ENCODE results near the gene CLDN16. TPM values are rescaled to one million over a fixed set of nuclear protein-coding genes. Genes with fewer than 3 reads are reported as not detected.

Gene CLDN16
- total and polyA plus RNA-seq, 2 donors (not counting 1 experiment from before 2014, with no cell fraction given), result not detected

- Histone ChIP-seq H3K36me3 (replicated peaks in 1 of 2; ENCODE audit: control extremely low read depth in 1 of 2, control insufficient read depth in 1 of 2, extremely low read depth in 1 of 2, insufficient read depth in 2 of 2, low read length in 1 of 2) (no peaks in the 10 kb centered on the region), H3K4me3 (ENCODE audit: control extremely low read depth in 1 of 5, extremely low read depth in 1 of 5, insufficient read depth in 1 of 5, low read depth in 2 of 5, low read length in 4 of 5) (no peak overlapping the region), H3K9ac (ENCODE audit: low read length) (no peak overlapping the region), H3K27me3 (replicated peaks in 1 of 4; ENCODE audit: control extremely low read depth in 1 of 4, control insufficient read depth in 3 of 4, insufficient read depth in 4 of 4, low read length in 3 of 4) (no peaks in the 10 kb centered on the region), H3K4me1 (ENCODE audit: control insufficient read depth in 2 of 2, insufficient read depth in 2 of 2, low read length in 2 of 2) (no peaks in the 10 kb centered on the region), H3K27ac (ENCODE audit: low read length in 2 of 2) (no peak overlapping the region), H3K4me2 (replicated peaks; ENCODE audit: low read depth, low read length, poor library complexity, severe bottlenecking) (no peak overlapping the region), H2AFZ (ENCODE audit: insufficient read depth, low read depth, low read length, poor library complexity, severe bottlenecking) (no peak overlapping the region), H4K20me1 (ENCODE audit: control insufficient read depth, insufficient read depth, low read length, poor library complexity, severe bottlenecking) (no peaks in the 10 kb centered on the region), H3K9me3 (ENCODE audit: control extremely low read depth in 1 of 3, control insufficient read depth in 2 of 3, insufficient read depth in 1 of 3, low read length in 2 of 3) (no peaks in the 10 kb centered on the region), H3K79me2 (ENCODE audit: control insufficient read depth, insufficient read depth, low read length) (no peaks in the 10 kb centered on the region)
- intact Hi-C loops (cut with micrococcal nuclease), result no loop called here
- 64% methylated on average over 2 of the region's 2 CpGs for WGBS (ENCODE audit: insufficient coverage)
- Mint-ChIP-seq H3K4me1 (no peaks in the 10 kb centered on the region), H3K27me3 (no peaks in the 10 kb centered on the region), H3K4me3 (no peak overlapping the region), H3K27ac (no peak overlapping the region), H3K9me3 (ENCODE audit: insufficient read depth) (no peaks in the 10 kb centered on the region)
- POLR2A ChIA-PET, result no interaction called here
- TF ChIP-seq CTCF (IDR thresholded peaks at IDR 0.05), result no peak
- no peak for TF ChIP-seq EZH2 (IDR thresholded peaks at IDR 0.05; ENCODE audit: borderline replicate concordance, insufficient read depth, low read depth, low read length, poor library complexity, severe bottlenecking)
- CTCF ChIA-PET, result no interaction called here
- ATAC-seq (ENCODE audit: low read depth), result no peak
- no peak for DNase-seq
Measured at GRCh38 chr3:190371152-190371551, 16.8 kb upstream of the CLDN16 start.

- intact Hi-C loops (cut with micrococcal nuclease), result no loop called here
- Histone ChIP-seq H2AFZ (ENCODE audit: insufficient read depth, low read depth, low read length, poor library complexity, severe bottlenecking) (no peak overlapping the region), H3K79me2 (ENCODE audit: control insufficient read depth, insufficient read depth, low read length) (no peaks in the 10 kb centered on the region), H3K4me1 (ENCODE audit: control insufficient read depth in 2 of 2, insufficient read depth in 2 of 2, low read length in 2 of 2) (no peaks in the 10 kb centered on the region), H3K9ac (ENCODE audit: low read length) (no peak overlapping the region), H3K4me2 (replicated peaks; ENCODE audit: low read depth, low read length, poor library complexity, severe bottlenecking) (no peak overlapping the region), H3K27ac (ENCODE audit: low read length in 2 of 2) (no peak overlapping the region), H3K36me3 (replicated peaks in 1 of 2; ENCODE audit: control extremely low read depth in 1 of 2, control insufficient read depth in 1 of 2, extremely low read depth in 1 of 2, insufficient read depth in 2 of 2, low read length in 1 of 2) (no peaks in the 10 kb centered on the region), H3K4me3 (ENCODE audit: control extremely low read depth in 1 of 5, extremely low read depth in 1 of 5, insufficient read depth in 1 of 5, low read depth in 2 of 5, low read length in 4 of 5) (no peak overlapping the region), H4K20me1 (ENCODE audit: control insufficient read depth, insufficient read depth, low read length, poor library complexity, severe bottlenecking) (no peaks in the 10 kb centered on the region), H3K9me3 (ENCODE audit: control extremely low read depth in 1 of 3, control insufficient read depth in 2 of 3, insufficient read depth in 1 of 3, low read length in 2 of 3) (no peaks in the 10 kb centered on the region), H3K27me3 (replicated peaks in 1 of 4; ENCODE audit: control extremely low read depth in 1 of 4, control insufficient read depth in 3 of 4, insufficient read depth in 4 of 4, low read length in 3 of 4) (no peaks in the 10 kb centered on the region)
- Mint-ChIP-seq H3K9me3 (ENCODE audit: insufficient read depth) (no peaks in the 10 kb centered on the region), H3K27me3 (peaks cover 6% of the 10 kb centered on the region), H3K4me1 (no peaks in the 10 kb centered on the region), H3K27ac (no peak overlapping the region), H3K4me3 (no peak overlapping the region)
- no peak for ATAC-seq (ENCODE audit: low read depth)
- CTCF ChIA-PET, result no interaction called here
- no peak for DNase-seq
- no peak for TF ChIP-seq EZH2 (IDR thresholded peaks at IDR 0.05; ENCODE audit: borderline replicate concordance, insufficient read depth, low read depth, low read length, poor library complexity, severe bottlenecking)
- no peak for TF ChIP-seq CTCF (IDR thresholded peaks at IDR 0.05)
- POLR2A ChIA-PET, result no interaction called here
Measured at GRCh38 chr3:190375246-190375645, 12.7 kb upstream of the CLDN16 start.

Measured in B cell (primary cell).